Measurements from ENCODE around the gene ARHGAP8. TPM values are rescaled to one million over a fixed set of nuclear protein-coding genes. Genes with fewer than 3 reads are reported as not detected.

The ARHGAP8 gene
- total RNA-seq, 2 donors from 2014 or later, result 4.7 to 7.1 TPM

GRCh38 chr22:44885806-44886360 lies 133.5 kb downstream of the ARHGAP8 start:
- Mint-ChIP-seq H3K4me1 (peaks cover 2% of the 10 kb centered on the region), H3K36me3 (ENCODE audit: low read depth) (peaks cover 2% of the 10 kb centered on the region), H3K4me3 (no peak overlapping the region), H3K27me3 (peaks cover 6% of the 10 kb centered on the region), H3K27ac (no peak overlapping the region)
- no peaks in the 10 kb centered on the region for H3K9me3 ChIP-seq (ENCODE audit: control insufficient read depth, low read length, poor library complexity, severe bottlenecking)
- no peak for ATAC-seq
- DNase-seq, result no peak

GRCh38 chr22:44887941-44888366 lies 135.6 kb downstream of the ARHGAP8 start:
- Mint-ChIP-seq H3K36me3 (ENCODE audit: low read depth) (peaks cover 2% of the 10 kb centered on the region), H3K27ac (no peak overlapping the region), H3K4me3 (no peak overlapping the region), H3K27me3 (peaks cover 6% of the 10 kb centered on the region), H3K4me1 (peaks cover 2% of the 10 kb centered on the region)
- DNase-seq (no peak), ATAC-seq (no peak)
- H3K9me3 ChIP-seq (ENCODE audit: control insufficient read depth, low read length, poor library complexity, severe bottlenecking), result no peaks in the 10 kb centered on the region

GRCh38 chr22:44888491-44889254 lies 136.3 kb downstream of the ARHGAP8 start:
- no peak overlapping the region for H3K4me3 Mint-ChIP-seq
- H3K9me3 ChIP-seq (ENCODE audit: control insufficient read depth, low read length, poor library complexity, severe bottlenecking), result no peaks in the 10 kb centered on the region
- peaks cover 2% of the 10 kb centered on the region for H3K36me3 Mint-ChIP-seq (ENCODE audit: low read depth)
- H3K27me3 Mint-ChIP-seq, result peaks cover 13% of the 10 kb centered on the region
- no peak for DNase-seq
- peaks cover 2% of the 10 kb centered on the region for H3K4me1 Mint-ChIP-seq
- H3K27ac Mint-ChIP-seq, result no peak overlapping the region
- ATAC-seq, result no peak

- Mint-ChIP-seq H3K27ac (no peak overlapping the region), H3K27me3 (peaks cover 18% of the 10 kb centered on the region), H3K36me3 (ENCODE audit: low read depth) (peaks cover 2% of the 10 kb centered on the region), H3K4me1 (peaks cover 2% of the 10 kb centered on the region), H3K4me3 (no peak overlapping the region)
- ATAC-seq (no peak), DNase-seq (no peak)
- H3K9me3 ChIP-seq (ENCODE audit: control insufficient read depth, low read length, poor library complexity, severe bottlenecking), result no peaks in the 10 kb centered on the region
Measured at GRCh38 chr22:44889255-44889878, 137.0 kb downstream of the ARHGAP8 start.

GRCh38 chr22:44890416-44891292 lies 138.3 kb downstream of the ARHGAP8 start:
- peaks cover 2% of the 10 kb centered on the region for H3K36me3 Mint-ChIP-seq (ENCODE audit: low read depth)
- ATAC-seq (no peak), DNase-seq (no peak)
- no peaks in the 10 kb centered on the region for H3K9me3 ChIP-seq (ENCODE audit: control insufficient read depth, low read length, poor library complexity, severe bottlenecking)
- H3K4me1 Mint-ChIP-seq, result peaks cover 2% of the 10 kb centered on the region
- H3K27ac Mint-ChIP-seq, result no peak overlapping the region
- no peak overlapping the region for H3K4me3 Mint-ChIP-seq
- H3K27me3 Mint-ChIP-seq, result peaks cover 25% of the 10 kb centered on the region

GRCh38 chr22:44891293-44891747 lies 138.9 kb downstream of the ARHGAP8 start:
- ATAC-seq (no peak), DNase-seq (no peak)
- Mint-ChIP-seq H3K4me1 (no peaks in the 10 kb centered on the region), H3K4me3 (no peak overlapping the region), H3K27ac (no peak overlapping the region), H3K36me3 (ENCODE audit: low read depth) (no peaks in the 10 kb centered on the region), H3K27me3 (peaks cover 22% of the 10 kb centered on the region)
- H3K9me3 ChIP-seq (ENCODE audit: control insufficient read depth, low read length, poor library complexity, severe bottlenecking), result no peaks in the 10 kb centered on the region

GRCh38 chr22:44891791-44892190 lies 139.4 kb downstream of the ARHGAP8 start:
- no peaks in the 10 kb centered on the region for H3K36me3 Mint-ChIP-seq (ENCODE audit: low read depth)
- no peak for ATAC-seq

GRCh38 chr22:44892243-44892642 lies 139.9 kb downstream of the ARHGAP8 start:
- H3K27me3 Mint-ChIP-seq, result peaks cover 22% of the 10 kb centered on the region
- DNase-seq (no peak), ATAC-seq (no peak)
- no peaks in the 10 kb centered on the region for H3K9me3 ChIP-seq (ENCODE audit: control insufficient read depth, low read length, poor library complexity, severe bottlenecking)
- H3K4me1 Mint-ChIP-seq, result no peaks in the 10 kb centered on the region
- H3K36me3 Mint-ChIP-seq (ENCODE audit: low read depth), result no peaks in the 10 kb centered on the region
- H3K27ac Mint-ChIP-seq, result no peak overlapping the region
- no peak overlapping the region for H3K4me3 Mint-ChIP-seq

More at GRCh38 chr22:44891791-44892190, 139.4 kb downstream of the ARHGAP8 start:
- no peaks in the 10 kb centered on the region for H3K9me3 ChIP-seq (ENCODE audit: control insufficient read depth, low read length, poor library complexity, severe bottlenecking)
- H3K4me1 Mint-ChIP-seq, result no peaks in the 10 kb centered on the region
- H3K4me3 Mint-ChIP-seq, result no peak overlapping the region
- H3K27me3 Mint-ChIP-seq, result peaks cover 22% of the 10 kb centered on the region
- no peak for DNase-seq
- H3K27ac Mint-ChIP-seq, result no peak overlapping the region

- no peaks in the 10 kb centered on the region for H3K9me3 ChIP-seq (ENCODE audit: control insufficient read depth, low read length, poor library complexity, severe bottlenecking)
- Mint-ChIP-seq H3K27me3 (peaks cover 22% of the 10 kb centered on the region), H3K36me3 (ENCODE audit: low read depth) (no peaks in the 10 kb centered on the region), H3K4me3 (no peak overlapping the region), H3K4me1 (no peaks in the 10 kb centered on the region), H3K27ac (no peak overlapping the region)
- DNase-seq (no peak), ATAC-seq (no peak)
Measured at GRCh38 chr22:44892803-44893730, 140.7 kb downstream of the ARHGAP8 start.

- H3K9me3 ChIP-seq (ENCODE audit: control insufficient read depth, low read length, poor library complexity, severe bottlenecking), result no peaks in the 10 kb centered on the region
- Mint-ChIP-seq H3K4me3 (no peak overlapping the region), H3K36me3 (ENCODE audit: low read depth) (no peaks in the 10 kb centered on the region), H3K27ac (no peak overlapping the region), H3K27me3 (peaks cover 22% of the 10 kb centered on the region), H3K4me1 (no peaks in the 10 kb centered on the region)
- no peak for ATAC-seq
- no peak for DNase-seq
Measured at GRCh38 chr22:44893731-44894080, 141.3 kb downstream of the ARHGAP8 start.

GRCh38 chr22:44894321-44894720 lies 141.9 kb downstream of the ARHGAP8 start:
- Mint-ChIP-seq H3K36me3 (ENCODE audit: low read depth) (no peaks in the 10 kb centered on the region), H3K4me3 (no peak overlapping the region), H3K4me1 (no peaks in the 10 kb centered on the region), H3K27me3 (peaks cover 22% of the 10 kb centered on the region), H3K27ac (no peak overlapping the region)
- ATAC-seq (no peak), DNase-seq (no peak)
- no peaks in the 10 kb centered on the region for H3K9me3 ChIP-seq (ENCODE audit: control insufficient read depth, low read length, poor library complexity, severe bottlenecking)

GRCh38 chr22:44894782-44895181 lies 142.4 kb downstream of the ARHGAP8 start:
- H3K9me3 ChIP-seq (ENCODE audit: control insufficient read depth, low read length, poor library complexity, severe bottlenecking), result no peaks in the 10 kb centered on the region
- H3K36me3 Mint-ChIP-seq (ENCODE audit: low read depth), result no peaks in the 10 kb centered on the region
- no peak for DNase-seq
- peaks cover 22% of the 10 kb centered on the region for H3K27me3 Mint-ChIP-seq
- no peak for ATAC-seq
- no peak overlapping the region for H3K27ac Mint-ChIP-seq
- H3K4me3 Mint-ChIP-seq, result no peak overlapping the region
- H3K4me1 Mint-ChIP-seq, result no peaks in the 10 kb centered on the region
